GM12892 (cell line): Measurements from ENCODE around the gene KRT82.

Experiments
- POLR2A ChIP-seq: IDR thresholded peaks from 2 replicates; pipeline ENCODE4 v1.6.1; 2011; ENCODE audit warnings: low read depth, low read length, control low read depth
- POLR2AphosphoS5 ChIP-seq: IDR thresholded peaks from 2 replicates; pipeline ENCODE4 v1.6.1; 2011; ENCODE audit warnings: low read depth, low read length, control low read depth

- TF ChIP-seq POLR2A (no peak), POLR2AphosphoS5 (no peak)
Measured at GRCh38 chr12:52414936-52415335, 8.8 kb upstream of the KRT82 start.
